ENCODE measurements around the gene ZNF521.
"Not testable (repeated sequence)": the region's sequence is repeated elsewhere in the genome, so short reads cannot be mapped to it uniquely, and the experiment has no call there.

The ZNF521 gene

GRCh38 chr18:25061395-25061794 lies 290.6 kb downstream of the ZNF521 start:
- peak; percentile 54 for DNase-seq

GRCh38 chr18:25058521-25058920 lies 293.4 kb downstream of the ZNF521 start:
- DNase-seq = no peak

- no peak for DNase-seq
Observed at GRCh38 chr18:25057491-25058050, 294.4 kb downstream of the ZNF521 start.

- no peak for DNase-seq
Observed at GRCh38 chr18:25056429-25056828, 295.5 kb downstream of the ZNF521 start.

- DNase-seq = no peak
Observed at GRCh38 chr18:25055076-25055475, 296.9 kb downstream of the ZNF521 start.

- DNase-seq = no peak
Observed at GRCh38 chr18:25053466-25053865, 298.5 kb downstream of the ZNF521 start.

- no peak for DNase-seq
Observed at GRCh38 chr18:25052511-25052921, 299.4 kb downstream of the ZNF521 start.

- DNase-seq = no peak
Observed at GRCh38 chr18:25050605-25051004, 301.4 kb downstream of the ZNF521 start.

- no peak for DNase-seq
Observed at GRCh38 chr18:25047983-25048382, 304.0 kb downstream of the ZNF521 start.

GRCh38 chr18:25047421-25047820 lies 304.5 kb downstream of the ZNF521 start:
- DNase-seq = no peak

- no peak for DNase-seq
Observed at GRCh38 chr18:25044694-25045093, 307.3 kb downstream of the ZNF521 start.

GRCh38 chr18:25043104-25043503 lies 308.9 kb downstream of the ZNF521 start:
- no peak for DNase-seq

- DNase-seq = no peak
Observed at GRCh38 chr18:25042641-25043051, 309.3 kb downstream of the ZNF521 start.

GRCh38 chr18:25039781-25040180 lies 312.2 kb downstream of the ZNF521 start:
- DNase-seq = no peak

GRCh38 chr18:25038261-25038660 lies 313.7 kb downstream of the ZNF521 start:
- DNase-seq = no peak

- DNase-seq = no peak
Observed at GRCh38 chr18:25033747-25034471, 318.1 kb downstream of the ZNF521 start.

GRCh38 chr18:25033175-25033574 lies 318.8 kb downstream of the ZNF521 start:
- not testable (repeated sequence) for DNase-seq

- DNase-seq = no peak
Observed at GRCh38 chr18:25029802-25030201, 322.2 kb downstream of the ZNF521 start.

- DNase-seq = no peak
Observed at GRCh38 chr18:25019931-25020330, 332.0 kb downstream of the ZNF521 start.

GRCh38 chr18:25019086-25019860 lies 332.7 kb downstream of the ZNF521 start:
- DNase-seq = no peak

- no peak for DNase-seq
Observed at GRCh38 chr18:25016666-25017065, 335.3 kb downstream of the ZNF521 start.

GRCh38 chr18:25016181-25016580 lies 335.8 kb downstream of the ZNF521 start:
- no peak for DNase-seq

Measured in NCI-H345 (cell line).